Suprapubic skin (tissue), 4 donors: ENCODE results near the gene PSAP.

Experiments
- CTCF ChIP-seq, 2 donors: fragments of 200-600 bp in 1 of 2; fragments of 450-650 bp in 1 of 2; sonication (generic) in 1 of 2; IDR thresholded peaks; one replicate each; pipeline ENCODE4 v1.5.1; 2016 to 2019; ENCODE audit warnings: antibody characterized with exemption in 2 of 2, mild to moderate bottlenecking in 1 of 2, moderate library complexity in 1 of 2
- EP300 ChIP-seq: sonication (generic); formaldehyde crosslinking; IDR thresholded peaks from one replicate; pipeline ENCODE4 v1.6.1; 2017; ENCODE audit warnings: antibody characterized with exemption
- POLR2A ChIP-seq, 2 donors: fragments of 450-650 bp; IDR thresholded peaks; one replicate each; pipeline ENCODE4 v1.6.1; 2017; ENCODE audit warnings: antibody characterized with exemption in 2 of 2, mild to moderate bottlenecking in 2 of 2, moderate library complexity in 2 of 2
- POLR2AphosphoS5 ChIP-seq, 3 donors: sonication (generic); formaldehyde crosslinking; IDR thresholded peaks; one replicate each; pipeline ENCODE4 v1.6.1; 2017; ENCODE audit warnings: antibody characterized with exemption in 3 of 3

GRCh38 chr10:71848325-71849275 lies 2.5 kb downstream of the PSAP start:
- TF ChIP-seq POLR2A (IDR thresholded peaks at IDR 0.05) (no peak), CTCF (IDR thresholded peaks at IDR 0.05) (no peak), POLR2AphosphoS5 (IDR thresholded peaks at IDR 0.05) (no peak), EP300 (no peak)
